H1 (cell line): Measurements from ENCODE around the gene USHBP1. TPM values are rescaled to one million over a fixed set of nuclear protein-coding genes. Genes with fewer than 3 reads are reported as not detected.

Experiments used
- CTCF ChIA-PET: fragments of 300-600 bp; sonication (Branson Sonifier 250); formaldehyde crosslinking; loops from one replicate; lab custom pipeline; 2021; ENCODE audit not compliant: partially characterized antibody; lab: Charles Lee
- POLR2A ChIA-PET: fragments of 300-600 bp; sonication (Branson Sonifier 250); formaldehyde crosslinking; loops from one replicate; lab custom pipeline; 2021; ENCODE audit warnings: inconsistent platforms; ENCODE audit not compliant: partially characterized antibody; lab: Charles Lee
- DNase-seq, 2 experiments: peaks; one replicate each; pipeline versions ENCODE4 v3.0.0 to v3.0.0-alpha.2; 2010 to 2022; ENCODE audit warnings: low spot score in 2 of 2, low read depth in 1 of 2, mixed read lengths in 1 of 2
- FAIRE-seq: peaks from 2 replicates; lab custom pipeline; 2011; peaks lifted over from hg19 to GRCh38; lab: Jason Lieb, UNC
- H2AFZ ChIP-seq: 2 replicates; pipeline ENCODE4 v1.8.1; 2012; ENCODE audit warnings: low read length, inconsistent platforms
- H2AK5ac ChIP-seq: 2 replicates; pipeline ENCODE4 v1.6.1; 2013; ENCODE audit warnings: low read depth, low read length
- H2BK120ac ChIP-seq: replicated peaks from 2 replicates; pipeline ENCODE3; 2013; ENCODE audit warnings: low read depth, low read length, inconsistent platforms
- H2BK12ac ChIP-seq: 2 replicates; pipeline ENCODE4 v1.6.1; 2013; ENCODE audit warnings: low read depth, low read length
- H2BK15ac ChIP-seq: 2 replicates; pipeline ENCODE4 v1.6.1; 2013; ENCODE audit warnings: low read length
- H2BK20ac ChIP-seq: 2 replicates; pipeline ENCODE4 v1.6.1; 2013; ENCODE audit warnings: low read length
- H2BK5ac ChIP-seq: 2 replicates; pipeline ENCODE4 v1.6.1; 2013; ENCODE audit warnings: low read depth, low read length
- H3K14ac ChIP-seq: 2 replicates; pipeline ENCODE4 v1.6.1; 2013; ENCODE audit warnings: inconsistent platforms; ENCODE audit not compliant: insufficient read length
- H3K18ac ChIP-seq: 2 replicates; pipeline ENCODE4 v1.6.1; 2013; ENCODE audit warnings: low read length; ENCODE audit errors: extremely low read depth
- H3K23ac ChIP-seq: 2 replicates; pipeline ENCODE4 v1.6.1; 2013; ENCODE audit warnings: inconsistent platforms; ENCODE audit not compliant: insufficient read length
- H3K23me2 ChIP-seq: 2 replicates; pipeline ENCODE4 v1.6.1; 2013; ENCODE audit warnings: low read depth, low read length
- H3K27ac ChIP-seq: 2 replicates; pipeline ENCODE4 v1.6.1; 2011; ENCODE audit warnings: low read depth, low read length, inconsistent platforms
- H3K27me3 ChIP-seq, 4 experiments: replicated peaks in 1 of 4; 1 replicate in 1 of 4; 2 replicates in 3 of 4; pipeline versions ENCODE4 v1.6.1 to v1.8.1; 2011 to 2013; ENCODE audit warnings: low read length in 3 of 4, mild to moderate bottlenecking in 3 of 4, inconsistent platforms in 2 of 4, mixed read lengths in 2 of 4, moderate library complexity in 1 of 4; ENCODE audit not compliant: control insufficient read depth in 3 of 4, insufficient read depth in 3 of 4; ENCODE audit errors: extremely low read depth in 1 of 4
- H3K36me3 ChIP-seq, 4 experiments: 2 replicates each; pipeline versions ENCODE4 v1.6.1 to v1.8.1; 2011 to 2013; ENCODE audit warnings: mild to moderate bottlenecking in 4 of 4, low read length in 3 of 4, moderate library complexity in 2 of 4, control low read depth in 1 of 4, inconsistent platforms in 1 of 4; ENCODE audit not compliant: insufficient read depth in 4 of 4, control insufficient read depth in 2 of 4
- H3K4ac ChIP-seq: replicated peaks from 2 replicates; pipeline ENCODE3; 2013; ENCODE audit warnings: low read length, low read depth, mixed read lengths, inconsistent platforms; ENCODE audit not compliant: insufficient read length
- H3K4me1 ChIP-seq, 4 experiments: replicated peaks in 1 of 4; 1 replicate in 1 of 4; 2 replicates in 3 of 4; pipeline versions ENCODE4 v1.6.1 to v1.8.1; 2011 to 2013; ENCODE audit warnings: low read length in 3 of 4, inconsistent platforms in 2 of 4, mixed read lengths in 1 of 4; ENCODE audit not compliant: insufficient read depth in 4 of 4, control insufficient read depth in 3 of 4
- H3K4me2 ChIP-seq, 2 experiments: 2 replicates each; pipeline versions ENCODE4 v1.6.1 to v1.8.1; 2011 to 2013; ENCODE audit warnings: low read depth in 2 of 2, low read length in 2 of 2, control low read depth in 1 of 2, inconsistent platforms in 1 of 2, mild to moderate bottlenecking in 1 of 2; ENCODE audit not compliant: insufficient read depth in 1 of 2
- H3K4me3 ChIP-seq, 4 experiments: fragments of 200-600, 300-600 bp in 1 of 4; sonication (generic), shearing (Covaris generic), sonication (Bioruptor Twin) in 1 of 4; 2 replicates each; pipeline versions ENCODE4 v1.5.1 to v1.8.1; 2011 to 2016; ENCODE audit warnings: low read length in 4 of 4, low read depth in 3 of 4, control low read depth in 2 of 4, inconsistent platforms in 2 of 4, mild to moderate bottlenecking in 2 of 4, mixed read lengths in 1 of 4, moderate library complexity in 1 of 4; ENCODE audit not compliant: insufficient read depth in 2 of 4; ENCODE audit errors: extremely low read depth in 1 of 4
- H3K56ac ChIP-seq: replicated peaks from 2 replicates; pipeline ENCODE3; 2013; ENCODE audit warnings: low read depth, mild to moderate bottlenecking, mixed read lengths, low read length, inconsistent platforms; ENCODE audit not compliant: insufficient read length
- H3K79me1 ChIP-seq: 2 replicates; pipeline ENCODE4 v1.6.1; 2013; ENCODE audit warnings: low read depth, low read length, control low read depth
- H3K79me2 ChIP-seq, 2 experiments: 2 replicates each; pipeline versions ENCODE4 v1.6.1 to v1.8.1; 2012 to 2013; ENCODE audit warnings: low read length in 2 of 2, mild to moderate bottlenecking in 2 of 2, inconsistent platforms in 1 of 2; ENCODE audit not compliant: insufficient read depth in 2 of 2, control insufficient read depth in 1 of 2
- H3K9ac ChIP-seq, 4 experiments: replicated peaks in 1 of 4; 1 replicate in 1 of 4; 2 replicates in 3 of 4; pipeline versions ENCODE4 v1.6.1 to v1.8.1; 2011 to 2013; ENCODE audit warnings: low read depth in 3 of 4, low read length in 3 of 4, control low read depth in 2 of 4, mild to moderate bottlenecking in 2 of 4, moderate library complexity in 2 of 4, inconsistent platforms in 1 of 4; ENCODE audit errors: extremely low read depth in 1 of 4
- H3K9me3 ChIP-seq, 2 experiments: 2 replicates each; pipeline versions ENCODE4 v1.6.1 to v1.8.1; 2012 to 2013; ENCODE audit warnings: mild to moderate bottlenecking in 2 of 2, moderate library complexity in 2 of 2, control low read depth in 1 of 2, inconsistent platforms in 1 of 2, low read depth in 1 of 2, low read length in 1 of 2, mixed read lengths in 1 of 2; ENCODE audit not compliant: insufficient read depth in 2 of 2
- H4K20me1 ChIP-seq, 2 experiments: replicated peaks in 1 of 2; 2 replicates each; pipeline versions ENCODE3 to v1.8.1; 2011 to 2013; ENCODE audit warnings: inconsistent platforms in 2 of 2, low read length in 2 of 2, mild to moderate bottlenecking in 1 of 2; ENCODE audit not compliant: insufficient read depth in 2 of 2, control insufficient read depth in 1 of 2
- H4K5ac ChIP-seq: 2 replicates; pipeline ENCODE4 v1.6.1; 2013; ENCODE audit warnings: low read length, low read depth, mixed read lengths, inconsistent platforms; ENCODE audit not compliant: insufficient read length
- H4K8ac ChIP-seq: 2 replicates; pipeline ENCODE4 v1.8.0; 2013; ENCODE audit warnings: mild to moderate bottlenecking, moderate library complexity, low read length, inconsistent platforms; ENCODE audit not compliant: insufficient read depth; ENCODE audit errors: extremely low read depth
- H4K91ac ChIP-seq: replicated peaks from 2 replicates; pipeline ENCODE3; 2013; ENCODE audit warnings: low read length, mixed read lengths, inconsistent platforms; ENCODE audit not compliant: insufficient read length
- WGBS, 2 experiments: shearing (Covaris generic) in 1 of 2; methylation state at CpG; one replicate each; pipeline versions ENCODE4 v1.1.6 to v1.1.7; 2013 to 2015; ENCODE audit warnings: low lambda C conversion rate in 2 of 2, mixed read lengths in 2 of 2, inconsistent platforms in 1 of 2, low coverage in 1 of 2, missing lambda C conversion rate in 1 of 2; ENCODE audit not compliant: insufficient replicate concordance in 2 of 2, insufficient coverage in 1 of 2, insufficient read length in 1 of 2; ENCODE audit errors: extremely low coverage in 1 of 2, missing lambda C conversion rate in 1 of 2; 5-methylcytosine and 5-hydroxymethylcytosine counted together
- polyA plus RNA-seq, 7 experiments: library from polyadenylated mRNA; depleted of rRNA in 3 of 7; stranded (reverse) in 5 of 7; unstranded in 2 of 7; fragments of >200 nt in 5 of 7; fragments of 200-250 nt in 2 of 7; gene quantifications; 1 replicate in 5 of 7; 2 replicates in 1 of 7; 4 replicates in 1 of 7; pipeline versions ENCODE4 v1.2.1 to v1.2.3, GENCODE V29; 2011 to 2013; ENCODE audit warnings: missing spikeins in 2 of 7, mixed read lengths in 2 of 7
- total RNA-seq: library from RNA; stranded (reverse); fragmentation: NEBNext Ultra II Directional; extraction: Animal tissue kit (Norgen Biotek cat#: 25700); gene quantifications from 2 replicates; pipeline ENCODE4 v1.2.1, GENCODE V29; 2021

USHBP1 gene
- total and polyA plus RNA-seq, 2 of the 8 experiments (the other 6 are each of a cell fraction or from before 2014, with no cell fraction given): 5.0 to 7.5 TPM

GRCh38 chr19:17268754-17269153 is 4.2 kb upstream of the USHBP1 start:
- Histone ChIP-seq H4K5ac (no peak overlapping the region), H3K27ac (no peak overlapping the region), H3K4me1 (peaks cover 0 to 8% (median 2%) of the 10 kb centered on the region in 4 experiments; a peak in 5 of 7 replicates), H3K36me3 (peaks cover 5 to 18% (median 13%) of the 10 kb centered on the region in 4 experiments; a peak in 5 of 8 replicates), H3K4me3 (no peak overlapping the region), H3K27me3 (no peaks in the 10 kb centered on the region), H3K23ac (no peak overlapping the region), H2AK5ac (no peak overlapping the region), H3K14ac (no peak overlapping the region), H2BK15ac (no peak overlapping the region), H2BK120ac (no peak overlapping the region), H2AFZ (no peak overlapping the region), H3K23me2 (no peaks in the 10 kb centered on the region), H4K91ac (no peak overlapping the region), H3K9ac (no peak overlapping the region), H2BK20ac (no peak overlapping the region), H3K79me2 (peaks cover 3 to 12% of the 10 kb centered on the region in 2 experiments; a peak in 3 of 4 replicates), H3K56ac (no peak overlapping the region), H4K20me1 (no peaks in the 10 kb centered on the region), H4K8ac (no peak overlapping the region), H3K18ac (no peak overlapping the region), H2BK12ac (no peak overlapping the region), H3K9me3 (no peaks in the 10 kb centered on the region), H3K4me2 (no peak overlapping the region; a peak in 1 of 4 replicates), H2BK5ac (no peak overlapping the region), H3K4ac (no peak overlapping the region), H3K79me1 (no peaks in the 10 kb centered on the region; the same call in 1 of the 2 replicates)
- POLR2A ChIA-PET: interaction anchor here (1.5 to 12.8 kb wide), 4 partner anchors 10 to 25 kb away, joined by 6 to 113 read pairs (median 12); partner anchors contain the start of gene ANKLE1
- CTCF ChIA-PET: no interaction called here
- FAIRE-seq: no peak
- WGBS, 2 experiments: 93% methylated on average over 13 of the region's 13 CpGs; no CpG with 5 or more reads in 1 of the 2 experiments
- no peak for DNase-seq
